ENCODE results near the gene RACGAP1.

RACGAP1 gene

GRCh38 chr12:50061946-50062686 is 36.8 kb upstream of the RACGAP1 start:
- H2BK5ac ChIP-seq (ENCODE audit: low read length): no peak overlapping the region

GRCh38 chr12:50061171-50061570 is 35.9 kb upstream of the RACGAP1 start:
- Histone ChIP-seq H3K4ac (ENCODE audit: low read depth, low read length) (no peak overlapping the region), H3K27ac (ENCODE audit: low read depth, low read length) (no peak overlapping the region), H2BK5ac (ENCODE audit: low read length) (no peak overlapping the region), H3K23ac (ENCODE audit: low read length) (no peak overlapping the region), H3K36me3 (ENCODE audit: control insufficient read depth, insufficient read depth, low read length) (no peaks in the 10 kb centered on the region), H2BK15ac (replicated peaks; ENCODE audit: low read depth) (no peak overlapping the region), H3K27me3 (ENCODE audit: insufficient read depth, low read length, poor library complexity) (peaks cover 6% of the 10 kb centered on the region), H3K4me2 (ENCODE audit: low read length) (no peak overlapping the region), H3K4me3 (ENCODE audit: low read length) (no peak overlapping the region), H3K9ac (ENCODE audit: low read length) (no peak overlapping the region), H3K18ac (ENCODE audit: low read length) (no peak overlapping the region), H3K79me2 (ENCODE audit: control insufficient read depth, insufficient read depth, low read length) (no peaks in the 10 kb centered on the region), H3K79me1 (ENCODE audit: low read length) (no peaks in the 10 kb centered on the region), H4K5ac (ENCODE audit: low read length) (no peak overlapping the region), H4K8ac (ENCODE audit: low read depth, low read length) (no peak overlapping the region), H3K56ac (ENCODE audit: low read length) (no peak overlapping the region), H3K4me1 (ENCODE audit: control insufficient read depth, low read depth, low read length) (peaks cover 3% of the 10 kb centered on the region), H2AK5ac (ENCODE audit: low read length) (no peak overlapping the region), H2BK120ac (ENCODE audit: low read depth, low read length) (no peak overlapping the region)
- WGBS (ENCODE audit: extremely low coverage, insufficient coverage, low lambda C conversion rate): no CpG with 5 or more reads among the region's 2 CpGs
- DNase-seq: no peak

More at GRCh38 chr12:50061946-50062686, 36.8 kb upstream of the RACGAP1 start:
- Histone ChIP-seq H3K18ac (ENCODE audit: low read length) (no peak overlapping the region), H3K79me2 (ENCODE audit: control insufficient read depth, insufficient read depth, low read length) (no peaks in the 10 kb centered on the region), H2BK120ac (ENCODE audit: low read depth, low read length) (no peak overlapping the region), H2BK15ac (replicated peaks; ENCODE audit: low read depth) (no peak overlapping the region), H3K4me3 (ENCODE audit: low read length) (no peak overlapping the region), H3K36me3 (ENCODE audit: control insufficient read depth, insufficient read depth, low read length) (no peaks in the 10 kb centered on the region), H3K9ac (ENCODE audit: low read length) (no peak overlapping the region), H3K27ac (ENCODE audit: low read depth, low read length) (no peak overlapping the region), H3K4me1 (ENCODE audit: control insufficient read depth, low read depth, low read length) (no peaks in the 10 kb centered on the region), H4K8ac (ENCODE audit: low read depth, low read length) (no peak overlapping the region), H3K23ac (ENCODE audit: low read length) (no peak overlapping the region), H3K79me1 (ENCODE audit: low read length) (no peaks in the 10 kb centered on the region), H3K4me2 (ENCODE audit: low read length) (no peak overlapping the region), H3K27me3 (ENCODE audit: insufficient read depth, low read length, poor library complexity) (peaks cover 6% of the 10 kb centered on the region), H3K56ac (ENCODE audit: low read length) (no peak overlapping the region), H2AK5ac (ENCODE audit: low read length) (no peak overlapping the region), H4K5ac (ENCODE audit: low read length) (no peak overlapping the region), H3K4ac (ENCODE audit: low read depth, low read length) (no peak overlapping the region)
- no peak for DNase-seq
- WGBS (ENCODE audit: extremely low coverage, insufficient coverage, low lambda C conversion rate): no CpG with 5 or more reads among the region's 6 CpGs

GRCh38 chr12:50060120-50060468 is 34.8 kb upstream of the RACGAP1 start:
- Histone ChIP-seq H3K18ac (ENCODE audit: low read length) (no peak overlapping the region), H3K23ac (ENCODE audit: low read length) (no peak overlapping the region), H3K27me3 (ENCODE audit: insufficient read depth, low read length, poor library complexity) (peaks cover 6% of the 10 kb centered on the region), H3K4me1 (ENCODE audit: control insufficient read depth, low read depth, low read length) (peaks cover 3% of the 10 kb centered on the region), H3K56ac (ENCODE audit: low read length) (no peak overlapping the region), H4K8ac (ENCODE audit: low read depth, low read length) (no peak overlapping the region), H3K36me3 (ENCODE audit: control insufficient read depth, insufficient read depth, low read length) (no peaks in the 10 kb centered on the region), H3K4me2 (ENCODE audit: low read length) (no peak overlapping the region), H3K9ac (ENCODE audit: low read length) (no peak overlapping the region), H2BK5ac (ENCODE audit: low read length) (no peak overlapping the region), H3K79me1 (ENCODE audit: low read length) (no peaks in the 10 kb centered on the region), H2BK120ac (ENCODE audit: low read depth, low read length) (no peak overlapping the region), H3K4me3 (ENCODE audit: low read length) (no peak overlapping the region), H3K4ac (ENCODE audit: low read depth, low read length) (no peak overlapping the region), H3K79me2 (ENCODE audit: control insufficient read depth, insufficient read depth, low read length) (no peaks in the 10 kb centered on the region), H3K27ac (ENCODE audit: low read depth, low read length) (no peak overlapping the region), H2BK15ac (replicated peaks; ENCODE audit: low read depth) (no peak overlapping the region), H2AK5ac (ENCODE audit: low read length) (no peak overlapping the region), H4K5ac (ENCODE audit: low read length) (no peak overlapping the region)
- DNase-seq: no peak
- WGBS (ENCODE audit: extremely low coverage, insufficient coverage, low lambda C conversion rate): no CpG with 5 or more reads among the region's 4 CpGs

- WGBS (ENCODE audit: extremely low coverage, insufficient coverage, low lambda C conversion rate): no CpG with 5 or more reads among the region's 12 CpGs
- Histone ChIP-seq H3K79me1 (ENCODE audit: low read length) (no peaks in the 10 kb centered on the region), H3K27me3 (ENCODE audit: insufficient read depth, low read length, poor library complexity) (peaks cover 6% of the 10 kb centered on the region)
Measured at GRCh38 chr12:50059440-50060119, 34.3 kb upstream of the RACGAP1 start.

GRCh38 chr12:50058743-50059312 is 33.5 kb upstream of the RACGAP1 start:
- no peak overlapping the region for H3K4ac ChIP-seq (ENCODE audit: low read depth, low read length)
- H2BK120ac ChIP-seq (ENCODE audit: low read depth, low read length): no peak overlapping the region
- no peak overlapping the region for H3K18ac ChIP-seq (ENCODE audit: low read length)
- no peaks in the 10 kb centered on the region for H3K79me1 ChIP-seq (ENCODE audit: low read length)
- no peak overlapping the region for H4K8ac ChIP-seq (ENCODE audit: low read depth, low read length)
- no CpG with 5 or more reads among the region's 15 CpGs for WGBS (ENCODE audit: extremely low coverage, insufficient coverage, low lambda C conversion rate)
- H3K27ac ChIP-seq (ENCODE audit: low read depth, low read length): no peak overlapping the region
- peaks cover 6% of the 10 kb centered on the region for H3K27me3 ChIP-seq (ENCODE audit: insufficient read depth, low read length, poor library complexity)
- no peak overlapping the region for H3K56ac ChIP-seq (ENCODE audit: low read length)
- H3K4me2 ChIP-seq (ENCODE audit: low read length): no peak overlapping the region
- no peaks in the 10 kb centered on the region for H3K79me2 ChIP-seq (ENCODE audit: control insufficient read depth, insufficient read depth, low read length)
- no peaks in the 10 kb centered on the region for H3K36me3 ChIP-seq (ENCODE audit: control insufficient read depth, insufficient read depth, low read length)
- H2BK15ac ChIP-seq (replicated peaks; ENCODE audit: low read depth): no peak overlapping the region
- no peak overlapping the region for H3K4me3 ChIP-seq (ENCODE audit: low read length)
- H3K9ac ChIP-seq (ENCODE audit: low read length): no peak overlapping the region
- no peak for DNase-seq
- H3K23ac ChIP-seq (ENCODE audit: low read length): no peak overlapping the region
- no peak overlapping the region for H2BK5ac ChIP-seq (ENCODE audit: low read length)
- H3K4me1 ChIP-seq (ENCODE audit: control insufficient read depth, low read depth, low read length): peaks cover 3% of the 10 kb centered on the region
- H2AK5ac ChIP-seq (ENCODE audit: low read length): no peak overlapping the region
- H4K5ac ChIP-seq (ENCODE audit: low read length): no peak overlapping the region

More at GRCh38 chr12:50059440-50060119, 34.3 kb upstream of the RACGAP1 start:
- Histone ChIP-seq H3K36me3 (ENCODE audit: control insufficient read depth, insufficient read depth, low read length) (no peaks in the 10 kb centered on the region), H3K4me1 (ENCODE audit: control insufficient read depth, low read depth, low read length) (peaks cover 3% of the 10 kb centered on the region), H3K4ac (ENCODE audit: low read depth, low read length) (no peak overlapping the region), H3K4me3 (ENCODE audit: low read length) (no peak overlapping the region), H2BK15ac (replicated peaks; ENCODE audit: low read depth) (no peak overlapping the region), H2BK5ac (ENCODE audit: low read length) (no peak overlapping the region), H3K9ac (ENCODE audit: low read length) (no peak overlapping the region), H2BK120ac (ENCODE audit: low read depth, low read length) (no peak overlapping the region), H3K27ac (ENCODE audit: low read depth, low read length) (no peak overlapping the region), H4K5ac (ENCODE audit: low read length) (no peak overlapping the region), H3K4me2 (ENCODE audit: low read length) (no peak overlapping the region), H4K8ac (ENCODE audit: low read depth, low read length) (no peak overlapping the region), H3K23ac (ENCODE audit: low read length) (no peak overlapping the region), H3K18ac (ENCODE audit: low read length) (no peak overlapping the region), H3K56ac (ENCODE audit: low read length) (no peak overlapping the region), H2AK5ac (ENCODE audit: low read length) (no peak overlapping the region), H3K79me2 (ENCODE audit: control insufficient read depth, insufficient read depth, low read length) (no peaks in the 10 kb centered on the region)
- DNase-seq: no peak

Data from mesendoderm (in vitro differentiated cells).